OCI-LY3 (cell line): ENCODE results near the gene NMRK2.

ENCODE experiments used
- H2AFZ ChIP-seq: fragments of 200-600, 300-600 bp; shearing (Covaris generic); 2 replicates; pipeline ENCODE4 v1.6.0; 2014; ENCODE audit warnings: antibody characterized with exemption, low read depth, low read length
- H3K27ac ChIP-seq: fragments of 200-600, 300-600 bp; sonication (generic); 2 replicates; pipeline ENCODE4 v1.5.1; 2014; ENCODE audit warnings: mild to moderate bottlenecking, low read length, moderate library complexity, mixed read lengths
- H3K27me3 ChIP-seq: fragments of 200-600, 300-600 bp; sonication (generic); 2 replicates; pipeline ENCODE4 v1.6.1; 2014; ENCODE audit warnings: low read depth, low read length, mixed read lengths
- H3K36me3 ChIP-seq: fragments of 200-600, 300-600 bp; sonication (generic); replicated peaks from 2 replicates; pipeline ENCODE3; 2014; ENCODE audit warnings: low read depth, low read length, mixed read lengths
- H3K4me1 ChIP-seq: fragments of 300-600, 200-600 bp; sonication (generic); 2 replicates; pipeline ENCODE4 v1.6.1; 2014; ENCODE audit warnings: low read length, mixed read lengths
- H3K4me2 ChIP-seq: fragments of 200-600, 300-600 bp; sonication (generic); 2 replicates; pipeline ENCODE4 v1.6.1; 2014; ENCODE audit warnings: low read length, mixed read lengths
- H3K4me3 ChIP-seq: fragments of 300-600, 200-600 bp; sonication (generic); 2 replicates; pipeline ENCODE4 v1.5.1; 2014; ENCODE audit warnings: antibody characterized with exemption, mild to moderate bottlenecking, low read length, moderate library complexity
- H3K79me2 ChIP-seq: fragments of 300-600, 200-600 bp; shearing (Covaris generic); 2 replicates; pipeline ENCODE4 v1.6.1; 2014; ENCODE audit warnings: mild to moderate bottlenecking, low read length, mixed read lengths
- H3K9ac ChIP-seq: fragments of 300-600, 200-600 bp; shearing (Covaris generic); 2 replicates; pipeline ENCODE4 v1.6.0; 2014; ENCODE audit warnings: mild to moderate bottlenecking, low read length, moderate library complexity
- H3K9me3 ChIP-seq: fragments of 200-600, 300-600 bp; shearing (Covaris generic); 2 replicates; pipeline ENCODE4 v1.6.1; 2014; ENCODE audit warnings: low read length, mixed read lengths; ENCODE audit not compliant: insufficient read depth
- H4K20me1 ChIP-seq: fragments of 200-600, 300-600 bp; sonication (generic); 2 replicates; pipeline ENCODE4 v1.6.1; 2016; ENCODE audit warnings: low read length, mixed read lengths; ENCODE audit not compliant: insufficient read depth
- CTCF ChIP-seq: fragments of 200-600, 300-600 bp; sonication (generic); IDR thresholded peaks from 2 replicates; pipeline ENCODE4 v1.5.1; 2014; ENCODE audit warnings: antibody characterized with exemption, low read length, low read depth
- EZH2phosphoT487 ChIP-seq: fragments of 200-600 bp; shearing (Covaris generic); IDR thresholded peaks from 2 replicates; pipeline ENCODE4 v1.6.1; 2018; ENCODE audit warnings: antibody characterized with exemption, mixed run types, low read depth

NMRK2 gene

GRCh38 chr19:3902317-3902973 is 30.4 kb upstream of the NMRK2 start:
- Histone ChIP-seq H3K27ac (no peak overlapping the region), H3K4me2 (no peak overlapping the region), H4K20me1 (no peaks in the 10 kb centered on the region), H3K79me2 (no peaks in the 10 kb centered on the region), H3K4me1 (peaks cover 4% of the 10 kb centered on the region), H3K9ac (no peak overlapping the region), H3K9me3 (no peaks in the 10 kb centered on the region), H3K27me3 (no peaks in the 10 kb centered on the region), H3K36me3 (no peaks in the 10 kb centered on the region), H2AFZ (no peak overlapping the region), H3K4me3 (no peak overlapping the region)
- no peak for TF ChIP-seq CTCF
- TF ChIP-seq EZH2phosphoT487: no peak

GRCh38 chr19:3904233-3904632 is 28.6 kb upstream of the NMRK2 start:
- no peaks in the 10 kb centered on the region for H3K79me2 ChIP-seq
- no peaks in the 10 kb centered on the region for H3K9me3 ChIP-seq
- H3K27me3 ChIP-seq: no peaks in the 10 kb centered on the region
- H3K4me2 ChIP-seq: no peak overlapping the region
- H3K9ac ChIP-seq: no peak overlapping the region
- no peak overlapping the region for H3K4me3 ChIP-seq
- H3K36me3 ChIP-seq: no peaks in the 10 kb centered on the region
- no peak for TF ChIP-seq EZH2phosphoT487
- H3K27ac ChIP-seq: no peak overlapping the region
- H3K4me1 ChIP-seq: peaks cover 4% of the 10 kb centered on the region
- H4K20me1 ChIP-seq: no peaks in the 10 kb centered on the region
- H2AFZ ChIP-seq: no peak overlapping the region

GRCh38 chr19:3907626-3908265 is 25.1 kb upstream of the NMRK2 start:
- no peak overlapping the region for H3K4me2 ChIP-seq
- H3K27me3 ChIP-seq: no peaks in the 10 kb centered on the region
- no peak overlapping the region for H3K4me3 ChIP-seq
- TF ChIP-seq EZH2phosphoT487 (no peak), CTCF (no peak)
- H3K9me3 ChIP-seq: peaks cover 5% of the 10 kb centered on the region; the same call in 1 of the 2 replicates
- H2AFZ ChIP-seq: no peak overlapping the region
- no peaks in the 10 kb centered on the region for H3K79me2 ChIP-seq
- H3K27ac ChIP-seq: no peak overlapping the region
- H3K9ac ChIP-seq: no peak overlapping the region
- H3K36me3 ChIP-seq: no peaks in the 10 kb centered on the region
- no peaks in the 10 kb centered on the region for H4K20me1 ChIP-seq
- H3K4me1 ChIP-seq: peaks cover 4% of the 10 kb centered on the region

- Histone ChIP-seq H3K9me3 (peaks cover 5% of the 10 kb centered on the region; the same call in 1 of the 2 replicates), H3K9ac (no peak overlapping the region), H3K27ac (no peak overlapping the region), H3K36me3 (no peaks in the 10 kb centered on the region), H3K27me3 (no peaks in the 10 kb centered on the region), H3K4me1 (peaks cover 4% of the 10 kb centered on the region), H4K20me1 (no peaks in the 10 kb centered on the region), H2AFZ (no peak overlapping the region), H3K79me2 (no peaks in the 10 kb centered on the region), H3K4me3 (no peak overlapping the region), H3K4me2 (no peak overlapping the region)
- TF ChIP-seq CTCF: no peak
- no peak for TF ChIP-seq EZH2phosphoT487
Observed at GRCh38 chr19:3908266-3909054, 24.4 kb upstream of the NMRK2 start.
